SK-N-SH treated with all-trans-retinoic acid at 6 μM for 48 hours (cell line): Measurements from ENCODE around the gene VPS35L.

ENCODE experiments used
- ESRRG ChIP-seq: fragments of 250-450 bp; sonication (Bioruptor Pico); IDR thresholded peaks from 2 replicates; pipeline ENCODE4 v1.6.1; 2021; ENCODE audit warnings: mild to moderate bottlenecking
- PPARA ChIP-seq: fragments of 250-450 bp; sonication (Bioruptor Pico); IDR thresholded peaks from 2 replicates; pipeline ENCODE4 v1.5.0; 2020; ENCODE audit warnings: mild to moderate bottlenecking, borderline replicate concordance
- RARB ChIP-seq: fragments of 250-450 bp; sonication (Bioruptor Pico); IDR thresholded peaks from 2 replicates; pipeline ENCODE4 v1.8.0; 2021; ENCODE audit warnings: mild to moderate bottlenecking, moderate library complexity
- ZNF565 ChIP-seq: fragments of 450-650 bp; formaldehyde crosslinking; conservative IDR thresholded peaks from 2 replicates; pipeline ENCODE4 v1.5.0; 2020; ENCODE audit warnings: low read depth, mild to moderate bottlenecking, moderate library complexity
- ZNF70 ChIP-seq: fragments of 450-650 bp; formaldehyde crosslinking; IDR thresholded peaks from 2 replicates; pipeline ENCODE4 v1.5.0; 2020; ENCODE audit warnings: mild to moderate bottlenecking, moderate library complexity
- TF ChIP-seq, protein P1 (sequence below): fragments of 250-450 bp; sonication (Bioruptor Pico); IDR thresholded peaks from 2 replicates; pipeline ENCODE4 v1.8.0; 2020; ENCODE audit warnings: mild to moderate bottlenecking, moderate library complexity, borderline replicate concordance
- TF ChIP-seq, protein P2 (sequence below): fragments of 250-450 bp; sonication (Bioruptor Pico); IDR thresholded peaks from 2 replicates; pipeline ENCODE4 v1.5.0; 2020; ENCODE audit warnings: mild to moderate bottlenecking, moderate library complexity
- TF ChIP-seq, protein P3 (sequence below): fragments of 250-450 bp; sonication (Bioruptor Pico); IDR thresholded peaks from 2 replicates; pipeline ENCODE4 v1.5.1; 2020; ENCODE audit warnings: low read depth, mild to moderate bottlenecking, moderate library complexity

DNA sequence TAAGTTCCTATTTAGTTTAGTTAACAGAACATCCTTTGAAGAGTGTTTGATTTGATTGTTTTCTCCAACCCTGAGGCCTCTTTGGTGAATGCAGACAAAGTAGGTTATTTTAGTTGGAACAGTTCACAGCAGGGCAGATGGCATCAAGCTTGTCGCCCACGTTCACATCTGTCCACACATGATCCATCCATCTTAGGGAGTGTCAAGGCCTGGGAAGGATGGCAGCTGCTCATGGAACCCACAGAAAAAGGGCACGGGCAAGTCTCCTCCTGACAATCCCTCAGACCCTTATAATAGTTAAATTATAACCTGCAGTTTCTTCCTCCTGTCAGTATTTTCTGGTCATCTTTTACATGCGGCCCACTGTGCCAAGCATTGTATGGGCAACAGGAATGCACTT is 102.3 kb downstream of the VPS35L start:
- TF ChIP-seq PPARA (no peak), ESRRG (CRISPR knock-in tag) (no peak), RARB (CRISPR knock-in tag) (no peak), ZNF565 (CRISPR knock-in tag) (no peak), ZNF70 (no peak)
- TF ChIP-seq, protein P1, sequence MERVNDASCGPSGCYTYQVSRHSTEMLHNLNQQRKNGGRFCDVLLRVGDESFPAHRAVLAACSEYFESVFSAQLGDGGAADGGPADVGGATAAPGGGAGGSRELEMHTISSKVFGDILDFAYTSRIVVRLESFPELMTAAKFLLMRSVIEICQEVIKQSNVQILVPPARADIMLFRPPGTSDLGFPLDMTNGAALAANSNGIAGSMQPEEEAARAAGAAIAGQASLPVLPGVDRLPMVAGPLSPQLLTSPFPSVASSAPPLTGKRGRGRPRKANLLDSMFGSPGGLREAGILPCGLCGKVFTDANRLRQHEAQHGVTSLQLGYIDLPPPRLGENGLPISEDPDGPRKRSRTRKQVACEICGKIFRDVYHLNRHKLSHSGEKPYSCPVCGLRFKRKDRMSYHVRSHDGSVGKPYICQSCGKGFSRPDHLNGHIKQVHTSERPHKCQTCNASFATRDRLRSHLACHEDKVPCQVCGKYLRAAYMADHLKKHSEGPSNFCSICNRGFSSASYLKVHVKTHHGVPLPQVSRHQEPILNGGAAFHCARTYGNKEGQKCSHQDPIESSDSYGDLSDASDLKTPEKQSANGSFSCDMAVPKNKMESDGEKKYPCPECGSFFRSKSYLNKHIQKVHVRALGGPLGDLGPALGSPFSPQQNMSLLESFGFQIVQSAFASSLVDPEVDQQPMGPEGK (CRISPR knock-in tag): no peak
- TF ChIP-seq, protein P2, sequence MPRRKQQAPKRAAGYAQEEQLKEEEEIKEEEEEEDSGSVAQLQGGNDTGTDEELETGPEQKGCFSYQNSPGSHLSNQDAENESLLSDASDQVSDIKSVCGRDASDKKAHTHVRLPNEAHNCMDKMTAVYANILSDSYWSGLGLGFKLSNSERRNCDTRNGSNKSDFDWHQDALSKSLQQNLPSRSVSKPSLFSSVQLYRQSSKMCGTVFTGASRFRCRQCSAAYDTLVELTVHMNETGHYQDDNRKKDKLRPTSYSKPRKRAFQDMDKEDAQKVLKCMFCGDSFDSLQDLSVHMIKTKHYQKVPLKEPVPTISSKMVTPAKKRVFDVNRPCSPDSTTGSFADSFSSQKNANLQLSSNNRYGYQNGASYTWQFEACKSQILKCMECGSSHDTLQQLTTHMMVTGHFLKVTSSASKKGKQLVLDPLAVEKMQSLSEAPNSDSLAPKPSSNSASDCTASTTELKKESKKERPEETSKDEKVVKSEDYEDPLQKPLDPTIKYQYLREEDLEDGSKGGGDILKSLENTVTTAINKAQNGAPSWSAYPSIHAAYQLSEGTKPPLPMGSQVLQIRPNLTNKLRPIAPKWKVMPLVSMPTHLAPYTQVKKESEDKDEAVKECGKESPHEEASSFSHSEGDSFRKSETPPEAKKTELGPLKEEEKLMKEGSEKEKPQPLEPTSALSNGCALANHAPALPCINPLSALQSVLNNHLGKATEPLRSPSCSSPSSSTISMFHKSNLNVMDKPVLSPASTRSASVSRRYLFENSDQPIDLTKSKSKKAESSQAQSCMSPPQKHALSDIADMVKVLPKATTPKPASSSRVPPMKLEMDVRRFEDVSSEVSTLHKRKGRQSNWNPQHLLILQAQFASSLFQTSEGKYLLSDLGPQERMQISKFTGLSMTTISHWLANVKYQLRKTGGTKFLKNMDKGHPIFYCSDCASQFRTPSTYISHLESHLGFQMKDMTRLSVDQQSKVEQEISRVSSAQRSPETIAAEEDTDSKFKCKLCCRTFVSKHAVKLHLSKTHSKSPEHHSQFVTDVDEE (CRISPR knock-in tag): no peak
- TF ChIP-seq, protein P3, sequence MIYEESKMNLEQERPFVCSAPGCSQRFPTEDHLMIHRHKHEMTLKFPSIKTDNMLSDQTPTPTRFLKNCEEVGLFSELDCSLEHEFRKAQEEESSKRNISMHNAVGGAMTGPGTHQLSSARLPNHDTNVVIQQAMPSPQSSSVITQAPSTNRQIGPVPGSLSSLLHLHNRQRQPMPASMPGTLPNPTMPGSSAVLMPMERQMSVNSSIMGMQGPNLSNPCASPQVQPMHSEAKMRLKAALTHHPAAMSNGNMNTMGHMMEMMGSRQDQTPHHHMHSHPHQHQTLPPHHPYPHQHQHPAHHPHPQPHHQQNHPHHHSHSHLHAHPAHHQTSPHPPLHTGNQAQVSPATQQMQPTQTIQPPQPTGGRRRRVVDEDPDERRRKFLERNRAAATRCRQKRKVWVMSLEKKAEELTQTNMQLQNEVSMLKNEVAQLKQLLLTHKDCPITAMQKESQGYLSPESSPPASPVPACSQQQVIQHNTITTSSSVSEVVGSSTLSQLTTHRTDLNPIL (CRISPR knock-in tag): no peak
